Panc1 (cell line): ENCODE measurements around the gene MPPE1. TPM values are rescaled to one million over a fixed set of nuclear protein-coding genes. Genes with fewer than 3 reads are reported as not detected.

ENCODE experiments used
- ATAC-seq: fragments of 200-7000 bp; cut with Tn5 transposase; 2 replicates; pipeline ENCODE4 v1.9.1; 2020; ENCODE audit warnings: mild to moderate bottlenecking, moderate library complexity
- BruUV-seq: library from RNA; stranded (reverse); fragments of 400-500 nt; replicated peaks from 2 replicates; lab custom pipeline; 2021; lab: Mats Ljungman, UMichigan
- CTCF ChIA-PET: fragments of 300-600 bp; sonication (Branson Sonifier 250); formaldehyde crosslinking; loops from one replicate; lab custom pipeline; 2022; ENCODE audit warnings: antibody characterized with exemption; lab: Charles Lee
- POLR2A ChIA-PET: fragments of 300-600 bp; sonication (Branson Sonifier 250); formaldehyde crosslinking; loops from one replicate; lab custom pipeline; 2022; ENCODE audit warnings: antibody characterized with exemption; lab: Charles Lee
- DNase-seq: peaks from one replicate; pipeline ENCODE4 v3.0.0-alpha.2; 2010; ENCODE audit warnings: low read depth, low spot score
- H3K27ac ChIP-seq: 2 replicates; pipeline ENCODE4 v1.5.1; 2011; ENCODE audit warnings: mild to moderate bottlenecking, low read length, inconsistent platforms
- H3K27me3 ChIP-seq: fragments of 200-500 bp; sonication (Bioruptor generic); 2 replicates; pipeline ENCODE4 v1.6.0; 2014; ENCODE audit warnings: low read length, inconsistent platforms; ENCODE audit not compliant: control insufficient read depth, insufficient read depth
- H3K36me3 ChIP-seq: fragments of 200-500 bp; sonication (Bioruptor generic); 2 replicates; pipeline ENCODE4 v1.5.1; 2014; ENCODE audit warnings: inconsistent platforms, mild to moderate bottlenecking, low read length, moderate library complexity; ENCODE audit not compliant: control insufficient read depth, insufficient read depth
- H3K4me1 ChIP-seq: 2 replicates; pipeline ENCODE4 v1.5.1; 2011; ENCODE audit warnings: inconsistent platforms, mild to moderate bottlenecking, low read length, moderate library complexity; ENCODE audit not compliant: control insufficient read depth, insufficient read depth
- H3K4me3 ChIP-seq, 2 experiments: 2 replicates each; pipeline ENCODE4 v1.5.1; 2011 to 2012; ENCODE audit warnings: low read depth in 2 of 2, low read length in 2 of 2, mild to moderate bottlenecking in 2 of 2, inconsistent platforms in 1 of 2, moderate library complexity in 1 of 2
- H3K9me3 ChIP-seq: fragments of 200-500 bp; sonication (Bioruptor generic); 2 replicates; pipeline ENCODE4 v1.5.1; 2014; ENCODE audit warnings: low read depth, mild to moderate bottlenecking, inconsistent platforms, low read length, moderate library complexity; ENCODE audit not compliant: control insufficient read depth, insufficient read depth
- CTCF ChIP-seq: fragments of 450-650 bp; IDR thresholded peaks from 2 replicates; pipeline ENCODE4 v1.5.1; 2017; ENCODE audit warnings: mild to moderate bottlenecking
- POLR2AphosphoS5 ChIP-seq: IDR thresholded peaks from 2 replicates; pipeline ENCODE4 v1.6.1; 2012; ENCODE audit warnings: mild to moderate bottlenecking, low read depth, low read length, moderate library complexity
- REST ChIP-seq, 2 experiments: IDR thresholded peaks; 2 replicates each; pipeline ENCODE4 v1.6.1; 2011 to 2012; ENCODE audit warnings: low read depth in 2 of 2, control low read depth in 1 of 2, low read length in 1 of 2, mild to moderate bottlenecking in 1 of 2, moderate library complexity in 1 of 2; ENCODE audit not compliant: insufficient read depth in 1 of 2
- SIN3A ChIP-seq: IDR thresholded peaks from 2 replicates; pipeline ENCODE4 v1.6.1; 2012; ENCODE audit warnings: low read depth, mild to moderate bottlenecking, low read length, moderate library complexity, borderline replicate concordance; ENCODE audit not compliant: insufficient read depth
- TCF7L2 ChIP-seq: IDR thresholded peaks from 2 replicates; pipeline ENCODE4 v1.6.1; 2011; ENCODE audit warnings: mild to moderate bottlenecking, low read depth, low read length, inconsistent platforms
- in situ Hi-C: cut with HindIII; loops from 2 replicates; pipeline ENCODE4 v1.10.0; 2016; ENCODE audit warnings: low sequenced_read_pairs, low pct_unique_long_range_greater_than_20kb
- intact Hi-C: fragments of 100-400 bp; cut with micrococcal nuclease; formaldehyde crosslinking; loops from one replicate; pipeline ENCODE4 v1.10.0; 2022; ENCODE audit not compliant: unreplicated experiment
- total RNA-seq: library from RNA; stranded (reverse); gene quantifications from one replicate; pipeline ENCODE4 v1.2.1, GENCODE V29; 2021; ENCODE audit not compliant: unreplicated experiment

The MPPE1 gene
- total RNA-seq, 1 experiment from 2014 or later = 37.1 TPM

GRCh38 chr18:11944786-11945185 is 36.7 kb upstream of the MPPE1 start:
- in situ Hi-C loops (no loop called here), intact Hi-C loops (no loop called here)
- no peaks in the 10 kb centered on the region for H3K27me3 ChIP-seq
- H3K36me3 ChIP-seq = no peaks in the 10 kb centered on the region
- H3K4me3 ChIP-seq = no peak overlapping the region
- DNase-seq (no peak), ATAC-seq (no peak)
- ChIA-PET POLR2A (no interaction called here), CTCF (interaction anchor here (0.6 kb wide), 1 partner anchor 18 kb away, joined by 5 read pairs; no protein-coding TSS in a partner anchor)
- H3K9me3 ChIP-seq = no peaks in the 10 kb centered on the region
- no TSS peak for BruUV-seq
- TF ChIP-seq POLR2AphosphoS5 (no peak), REST (IDR thresholded peaks at IDR 0.05; ENCODE audit: insufficient read depth in 1 of 2, low read depth in 2 of 2, low read length in 1 of 2) (no peak), SIN3A (no peak), CTCF (no peak), TCF7L2 (no peak)
- no peak overlapping the region for H3K27ac ChIP-seq
- peaks cover 19% of the 10 kb centered on the region for H3K4me1 ChIP-seq

- in situ Hi-C loops = no loop called here
- ATAC-seq (no peak), DNase-seq (no peak)
- no TSS peak for BruUV-seq
- TF ChIP-seq TCF7L2 (no peak), REST (IDR thresholded peaks at IDR 0.05; ENCODE audit: insufficient read depth in 1 of 2, low read depth in 2 of 2, low read length in 1 of 2) (no peak), SIN3A (no peak), POLR2AphosphoS5 (no peak), CTCF (no peak)
- Histone ChIP-seq H3K27ac (no peak overlapping the region), H3K4me1 (peaks cover 19% of the 10 kb centered on the region), H3K27me3 (no peaks in the 10 kb centered on the region), H3K36me3 (no peaks in the 10 kb centered on the region), H3K9me3 (no peaks in the 10 kb centered on the region), H3K4me3 (no peak overlapping the region)
- ChIA-PET CTCF (interaction anchor here (0.6 kb wide), 1 partner anchor 18 kb away, joined by 5 read pairs; no protein-coding TSS in a partner anchor), POLR2A (no interaction called here)
- intact Hi-C loops = no loop called here
These were observed 36.1 kb upstream of the MPPE1 start for GRCh38 chr18:11944252-11944651.
